ENCODE results near the gene TMEM82. TPM values are rescaled to one million over a fixed set of nuclear protein-coding genes. Genes with fewer than 3 reads are reported as not detected.

The TMEM82 gene
- polyA plus RNA-seq, 1 donor from 2014 or later, result not detected

DNA sequence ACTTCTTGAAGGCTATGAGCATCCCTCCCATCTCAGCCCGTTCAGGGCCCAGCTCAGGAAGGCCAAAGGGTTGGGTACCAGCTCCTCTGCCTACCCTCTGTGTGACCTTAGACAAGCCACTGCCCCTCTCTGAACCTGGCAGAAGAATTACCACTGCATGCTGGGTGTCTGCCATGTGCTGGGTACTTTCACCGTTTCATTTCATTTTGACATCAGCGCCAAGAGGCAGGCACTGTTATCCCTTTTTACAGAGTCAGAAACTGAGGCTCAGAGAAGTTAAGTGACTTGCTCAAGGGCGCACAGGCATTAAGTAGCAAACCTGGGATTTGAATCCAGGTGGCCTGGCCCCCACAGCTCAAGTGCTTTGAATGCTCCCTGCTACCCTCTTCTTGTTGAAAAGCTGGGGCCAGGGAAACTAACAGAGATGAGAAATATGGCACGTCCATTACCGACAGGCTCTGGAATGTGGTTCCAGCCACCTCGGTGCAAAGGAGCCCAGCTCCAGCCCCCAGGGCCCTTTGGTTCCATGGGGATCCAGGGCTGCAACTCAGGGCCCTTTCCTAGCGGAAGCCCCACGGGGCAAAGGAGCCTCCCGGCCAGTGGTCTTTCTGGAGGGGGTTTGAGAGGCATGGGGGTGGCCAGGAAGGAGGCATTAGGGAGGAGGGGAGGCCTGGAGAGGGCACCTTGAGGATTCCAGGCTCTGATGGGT lies 6.5 kb downstream of the TMEM82 start:
- H3K4me2 ChIP-seq (ENCODE audit: low read length), result no peak overlapping the region
- H3K9me2 ChIP-seq (ENCODE audit: insufficient read depth, low read length), result no peaks in the 10 kb centered on the region
- TF ChIP-seq, protein P1, sequence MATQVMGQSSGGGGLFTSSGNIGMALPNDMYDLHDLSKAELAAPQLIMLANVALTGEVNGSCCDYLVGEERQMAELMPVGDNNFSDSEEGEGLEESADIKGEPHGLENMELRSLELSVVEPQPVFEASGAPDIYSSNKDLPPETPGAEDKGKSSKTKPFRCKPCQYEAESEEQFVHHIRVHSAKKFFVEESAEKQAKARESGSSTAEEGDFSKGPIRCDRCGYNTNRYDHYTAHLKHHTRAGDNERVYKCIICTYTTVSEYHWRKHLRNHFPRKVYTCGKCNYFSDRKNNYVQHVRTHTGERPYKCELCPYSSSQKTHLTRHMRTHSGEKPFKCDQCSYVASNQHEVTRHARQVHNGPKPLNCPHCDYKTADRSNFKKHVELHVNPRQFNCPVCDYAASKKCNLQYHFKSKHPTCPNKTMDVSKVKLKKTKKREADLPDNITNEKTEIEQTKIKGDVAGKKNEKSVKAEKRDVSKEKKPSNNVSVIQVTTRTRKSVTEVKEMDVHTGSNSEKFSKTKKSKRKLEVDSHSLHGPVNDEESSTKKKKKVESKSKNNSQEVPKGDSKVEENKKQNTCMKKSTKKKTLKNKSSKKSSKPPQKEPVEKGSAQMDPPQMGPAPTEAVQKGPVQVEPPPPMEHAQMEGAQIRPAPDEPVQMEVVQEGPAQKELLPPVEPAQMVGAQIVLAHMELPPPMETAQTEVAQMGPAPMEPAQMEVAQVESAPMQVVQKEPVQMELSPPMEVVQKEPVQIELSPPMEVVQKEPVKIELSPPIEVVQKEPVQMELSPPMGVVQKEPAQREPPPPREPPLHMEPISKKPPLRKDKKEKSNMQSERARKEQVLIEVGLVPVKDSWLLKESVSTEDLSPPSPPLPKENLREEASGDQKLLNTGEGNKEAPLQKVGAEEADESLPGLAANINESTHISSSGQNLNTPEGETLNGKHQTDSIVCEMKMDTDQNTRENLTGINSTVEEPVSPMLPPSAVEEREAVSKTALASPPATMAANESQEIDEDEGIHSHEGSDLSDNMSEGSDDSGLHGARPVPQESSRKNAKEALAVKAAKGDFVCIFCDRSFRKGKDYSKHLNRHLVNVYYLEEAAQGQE (IDR thresholded peaks at IDR 0.05; ENCODE audit: borderline replicate concordance), result no peak
- TF ChIP-seq EP300 (conservative IDR thresholded peaks at IDR 0.05; ENCODE audit: poor library complexity, severe bottlenecking) (no peak), MXI1 (conservative IDR thresholded peaks at IDR 0.05; ENCODE audit: poor library complexity, severe bottlenecking) (no peak), CTCF (IDR thresholded peaks at IDR 0.05; ENCODE audit: poor library complexity, severe bottlenecking) (no peak), RAD21 (conservative IDR thresholded peaks at IDR 0.05) (no peak)
- no peak overlapping the region for H3K27ac ChIP-seq (ENCODE audit: low read length)
- no peaks in the 10 kb centered on the region for H4K20me1 ChIP-seq (ENCODE audit: insufficient read depth)
- H3F3A ChIP-seq (ENCODE audit: insufficient read depth, low read length, poor library complexity, severe bottlenecking), result no peaks in the 10 kb centered on the region
- no peaks in the 10 kb centered on the region for H3K9me3 ChIP-seq (ENCODE audit: low read length)
- H3K79me2 ChIP-seq (replicated peaks; ENCODE audit: insufficient read depth, low read length), result no peaks in the 10 kb centered on the region
- H2AFZ ChIP-seq (ENCODE audit: low read depth, low read length), result no peak overlapping the region
- H3K36me3 ChIP-seq (ENCODE audit: insufficient read depth, low read length), result no peaks in the 10 kb centered on the region
- no peaks in the 10 kb centered on the region for H3K27me3 ChIP-seq (ENCODE audit: insufficient read depth, low read depth, low read length)
- H3K4me3 ChIP-seq (ENCODE audit: low read length), result no peak overlapping the region
- no peak overlapping the region for H3K9ac ChIP-seq (ENCODE audit: low read length)

DNA sequence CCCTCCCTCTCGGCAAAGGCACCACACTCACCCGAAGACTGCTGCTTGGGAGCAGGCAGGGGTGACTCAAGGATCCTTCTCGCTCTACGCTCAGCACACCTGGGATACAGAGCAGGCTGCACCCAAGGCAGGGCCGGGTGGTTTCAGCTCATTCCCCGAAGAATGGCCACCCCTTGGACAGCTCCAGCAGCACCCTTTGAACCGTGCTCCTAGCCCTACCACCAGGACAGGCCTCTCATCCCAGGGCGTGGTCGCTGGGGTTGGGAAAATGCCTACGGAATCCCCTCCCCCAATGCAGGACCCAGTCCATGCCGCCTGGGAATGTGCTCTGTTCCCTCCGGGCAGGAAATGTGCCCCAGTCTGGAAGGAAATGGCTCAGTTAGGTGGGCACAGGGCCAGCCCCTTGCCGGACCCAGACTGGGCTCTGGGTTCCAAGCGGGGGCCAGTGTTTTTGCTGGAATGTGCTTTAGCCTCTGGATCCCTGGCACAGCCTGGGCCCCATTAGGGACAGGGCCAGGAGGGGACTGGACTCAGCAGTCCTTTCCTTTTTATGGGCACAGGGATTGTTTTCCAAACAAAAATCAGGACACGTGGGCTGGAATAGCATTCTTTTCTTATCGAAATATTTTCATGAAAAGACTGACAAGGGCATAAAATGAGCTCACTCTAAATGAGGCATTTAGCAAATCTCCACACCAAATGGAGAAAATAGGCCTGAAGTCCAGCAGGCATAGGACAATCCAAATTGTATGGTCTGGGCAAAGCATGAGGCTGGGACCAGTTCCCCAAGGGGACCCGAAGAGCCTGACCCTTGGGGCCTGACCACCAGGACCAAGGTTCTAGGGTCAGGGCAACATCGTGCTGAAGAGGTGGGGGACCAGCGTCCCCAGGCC lies 7.3 kb downstream of the TMEM82 start:
- H3K27ac ChIP-seq (ENCODE audit: low read length), result no peak overlapping the region
- H3K4me2 ChIP-seq (ENCODE audit: low read length), result no peak overlapping the region
- no peaks in the 10 kb centered on the region for H3K9me2 ChIP-seq (ENCODE audit: insufficient read depth, low read length)

More for the DNA sequence above, 7.3 kb downstream of the TMEM82 start:
- Histone ChIP-seq H3K79me2 (replicated peaks; ENCODE audit: insufficient read depth, low read length) (no peaks in the 10 kb centered on the region), H3K4me3 (ENCODE audit: low read length) (no peak overlapping the region), H3F3A (ENCODE audit: insufficient read depth, low read length, poor library complexity, severe bottlenecking) (no peaks in the 10 kb centered on the region), H3K9me3 (ENCODE audit: low read length) (no peaks in the 10 kb centered on the region), H3K27me3 (ENCODE audit: insufficient read depth, low read depth, low read length) (no peaks in the 10 kb centered on the region), H3K9ac (ENCODE audit: low read length) (no peak overlapping the region), H3K36me3 (ENCODE audit: insufficient read depth, low read length) (no peaks in the 10 kb centered on the region), H2AFZ (ENCODE audit: low read depth, low read length) (no peak overlapping the region), H4K20me1 (ENCODE audit: insufficient read depth) (no peaks in the 10 kb centered on the region)
- TF ChIP-seq EP300 (conservative IDR thresholded peaks at IDR 0.05; ENCODE audit: poor library complexity, severe bottlenecking) (no peak), MXI1 (conservative IDR thresholded peaks at IDR 0.05; ENCODE audit: poor library complexity, severe bottlenecking) (no peak), RAD21 (conservative IDR thresholded peaks at IDR 0.05) (no peak), POLR2AphosphoS5 (IDR thresholded peaks at IDR 0.05) (no peak), SMC3 (conservative IDR thresholded peaks at IDR 0.05; ENCODE audit: poor library complexity) (no peak), TAF1 (IDR thresholded peaks at IDR 0.05; ENCODE audit: low read depth) (no peak), CTCF (IDR thresholded peaks at IDR 0.05; ENCODE audit: poor library complexity, severe bottlenecking) (no peak), EZH2 (IDR thresholded peaks at IDR 0.05; ENCODE audit: borderline replicate concordance, insufficient read depth, low read length, poor library complexity, severe bottlenecking) (no peak)
- TF ChIP-seq, protein P1 (IDR thresholded peaks at IDR 0.05; ENCODE audit: borderline replicate concordance), result no peak
